HEK293 (cell line): ENCODE measurements around the gene MYO5B.

Experiments used
- CTCF ChIP-seq: fragments of 450-650 bp; formaldehyde crosslinking; IDR thresholded peaks from 2 replicates; pipeline ENCODE4 v1.5.1; 2016; ENCODE audit warnings: missing biosample characterization, missing genetic modification characterization
- KLF7 ChIP-seq: fragments of 450-650 bp; formaldehyde crosslinking; IDR thresholded peaks from 2 replicates; pipeline ENCODE4 v1.5.1; 2016; ENCODE audit warnings: missing biosample characterization, missing genetic modification characterization, borderline replicate concordance
- PRDM1 ChIP-seq: fragments of 450-650 bp; formaldehyde crosslinking; IDR thresholded peaks from 2 replicates; pipeline ENCODE4; 2016; ENCODE audit warnings: missing biosample characterization, missing genetic modification characterization
- SETDB1 ChIP-seq: IDR thresholded peaks from one replicate; pipeline ENCODE4 v1.6.1; 2017; ENCODE audit warnings: mild to moderate bottlenecking, low read length, moderate library complexity, mixed read lengths; ENCODE audit not compliant: insufficient read length
- TSHZ1 ChIP-seq: fragments of 450-650 bp; formaldehyde crosslinking; IDR thresholded peaks from 2 replicates; pipeline ENCODE4 v1.5.1; 2016; ENCODE audit warnings: missing biosample characterization, missing genetic modification characterization, borderline replicate concordance
- ZBTB44 ChIP-seq: fragments of 450-650 bp; IDR thresholded peaks from 2 replicates; pipeline ENCODE4 v1.5.1; 2018; ENCODE audit warnings: missing biosample characterization, mild to moderate bottlenecking, missing genetic modification characterization
- ZNF274 ChIP-seq, 2 experiments: fragments of 200-500 bp in 1 of 2; fragments of 450-650 bp in 1 of 2; sonication (Bioruptor generic) in 1 of 2; formaldehyde crosslinking in 1 of 2; IDR thresholded peaks; 2 replicates each; pipeline versions ENCODE4 v1.5.1 to v1.6.1; 2014 to 2016; ENCODE audit warnings: borderline replicate concordance in 1 of 2, inconsistent platforms in 1 of 2, low read length in 1 of 2, missing biosample characterization in 1 of 2, missing genetic modification characterization in 1 of 2
- ZNF292 ChIP-seq: fragments of 450-650 bp; formaldehyde crosslinking; IDR thresholded peaks from 2 replicates; pipeline ENCODE4 v1.5.1; 2016; ENCODE audit warnings: low read depth, missing biosample characterization, missing genetic modification characterization, borderline replicate concordance
- ZNF366 ChIP-seq: fragments of 450-650 bp; formaldehyde crosslinking; conservative IDR thresholded peaks from 2 replicates; pipeline ENCODE4 v1.5.1; 2016; ENCODE audit warnings: missing biosample characterization, missing genetic modification characterization

GRCh38 chr18:50039746-50040145 is 155.2 kb downstream of the MYO5B start:
- TF ChIP-seq SETDB1 (no peak), PRDM1 (tag by site-specific recombination) (no peak), TSHZ1 (tag by site-specific recombination) (no peak), ZNF366 (no peak), ZNF274 (IDR thresholded peaks at IDR 0.05; ENCODE audit: low read length) (no peak), ZNF274 (tag by site-specific recombination; IDR thresholded peaks at IDR 0.05; ENCODE audit: borderline replicate concordance) (no peak), CTCF (no peak), KLF7 (tag by site-specific recombination) (no peak), ZNF292 (no peak), ZBTB44 (tag by site-specific recombination) (no peak)
